ENCODE measurements around the gene KAZN.
"Not testable (repeated sequence)": the region's sequence is repeated elsewhere in the genome, so short reads cannot be mapped to it uniquely, and the experiment has no call there.

KAZN gene

DNA sequence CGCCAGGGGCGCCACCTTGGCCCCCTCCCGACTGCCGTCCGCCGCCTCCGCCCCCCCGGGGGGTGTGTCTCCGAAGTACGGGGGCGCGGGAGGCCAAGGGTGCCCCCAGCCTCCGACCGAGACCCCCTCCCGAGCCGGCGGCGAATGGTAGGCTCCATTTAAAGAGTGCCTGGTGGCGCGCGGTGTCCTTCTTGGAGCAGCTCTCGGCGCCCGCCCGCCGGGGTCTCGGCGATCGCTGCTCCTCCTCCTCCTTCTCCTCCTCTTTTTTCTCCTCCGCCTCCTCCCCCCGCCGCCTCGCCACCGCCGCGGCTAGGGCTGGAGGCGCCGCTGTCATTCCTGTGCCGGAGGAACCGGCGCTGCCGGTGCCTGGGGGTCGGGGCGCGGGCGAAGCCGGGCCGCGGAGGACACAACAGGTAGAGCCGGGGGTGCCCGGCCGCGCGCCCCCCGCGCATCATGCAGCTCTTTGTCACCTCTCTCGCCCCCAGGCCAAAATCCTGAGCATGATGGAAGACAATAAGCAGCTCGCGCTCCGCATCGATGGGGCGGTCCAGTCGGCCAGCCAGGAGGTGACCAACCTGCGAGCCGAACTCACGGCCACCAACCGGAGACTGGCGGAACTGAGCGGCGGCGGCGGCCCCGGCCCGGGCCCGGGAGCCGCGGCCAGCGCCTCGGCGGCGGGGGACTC, at the start of gene KAZN:
Gene KAZN, plus strand, starts transcription at position 188 of the 685 bp plus-strand sequence.
- no peak for DNase-seq (ENCODE audit: low read depth)

- no peak for DNase-seq (ENCODE audit: low read depth)
Observed at GRCh38 chr1:14549897-14550620, 48.4 kb upstream of the KAZN start.

GRCh38 chr1:14551386-14551785, 47.1 kb upstream of the KAZN start:
- DNase-seq (ENCODE audit: low read depth) = no peak

GRCh38 chr1:14552246-14552965, 46.1 kb upstream of the KAZN start:
- DNase-seq (ENCODE audit: low read depth) = no peak

DNA sequence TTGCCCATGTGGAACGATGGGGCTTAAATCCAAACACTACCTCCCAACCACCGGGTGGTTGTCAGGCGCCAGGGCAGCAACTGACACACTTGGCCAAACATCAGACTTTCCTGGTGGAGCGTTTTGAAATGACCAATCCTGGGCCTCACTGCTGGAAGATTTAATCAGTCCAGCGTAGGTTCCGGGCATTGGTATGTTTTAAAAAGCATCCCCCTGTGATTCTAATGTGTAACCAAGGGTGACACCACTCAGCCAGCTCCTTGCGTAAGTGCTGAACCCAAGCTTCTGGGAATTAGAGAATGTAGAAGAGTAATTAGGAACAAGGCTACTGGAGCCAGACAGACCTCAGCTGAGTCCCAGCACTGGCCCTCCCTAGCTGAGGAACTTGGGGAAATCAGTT, 44.8 kb upstream of the KAZN start:
- no peak for DNase-seq (ENCODE audit: low read depth)

DNA sequence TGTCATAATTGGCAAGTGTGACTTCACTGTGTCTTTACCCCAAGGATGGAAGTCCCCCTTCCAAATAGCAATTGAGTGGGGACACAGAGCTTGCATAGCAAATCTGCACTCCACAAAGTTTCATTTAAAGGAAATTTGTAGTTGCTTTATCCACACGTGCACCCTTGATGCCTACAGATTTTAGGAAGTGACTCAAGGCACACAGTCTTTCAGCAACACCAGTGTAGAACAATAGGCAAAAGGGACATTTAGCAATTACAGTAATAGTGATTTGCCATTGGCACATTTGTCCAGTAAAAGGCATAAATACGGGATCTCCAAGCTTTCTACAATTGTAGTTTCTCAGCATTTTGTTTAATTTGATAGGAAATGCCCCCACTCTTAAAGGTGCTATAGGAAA, 43.4 kb upstream of the KAZN start:
- DNase-seq (ENCODE audit: low read depth) = no peak

DNA sequence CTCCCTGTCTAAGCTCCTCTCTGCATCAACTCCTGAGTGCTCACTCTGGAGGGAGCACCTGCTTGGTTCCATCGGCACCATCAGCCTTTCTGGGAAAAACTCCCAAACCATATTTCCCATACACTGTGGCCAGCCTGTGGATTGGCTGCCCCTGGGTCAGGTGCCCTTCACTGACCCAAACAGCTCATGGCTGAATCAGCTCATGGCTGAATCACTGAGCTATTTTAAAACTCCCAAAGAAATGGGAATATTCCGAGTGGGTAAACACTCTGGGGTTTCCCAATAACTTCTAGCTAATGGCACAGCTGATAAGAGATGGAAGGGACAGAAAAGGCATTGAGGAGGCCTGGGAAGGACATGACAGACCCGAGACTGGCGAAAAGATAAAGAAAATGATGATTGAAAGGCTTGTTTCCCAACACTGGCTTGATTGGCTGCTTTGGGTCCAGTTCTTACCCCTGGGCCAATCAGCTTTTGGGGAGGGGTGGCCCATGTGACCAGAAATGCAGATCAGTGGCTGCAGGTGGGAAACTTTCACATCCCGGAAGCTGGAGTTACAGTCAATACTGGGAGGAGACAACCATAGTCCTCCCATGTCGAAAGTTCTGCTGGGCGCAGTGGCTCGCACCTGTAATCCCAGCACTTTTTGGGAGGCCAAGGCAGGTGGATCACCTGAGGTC, 37.3 kb upstream of the KAZN start:
- no peak for DNase-seq (ENCODE audit: low read depth)

- no peak for DNase-seq (ENCODE audit: low read depth)
Observed at GRCh38 chr1:14565090-14565489, 33.4 kb upstream of the KAZN start.

GRCh38 chr1:14567056-14567455, 31.4 kb upstream of the KAZN start:
- no peak for DNase-seq (ENCODE audit: low read depth)

DNA sequence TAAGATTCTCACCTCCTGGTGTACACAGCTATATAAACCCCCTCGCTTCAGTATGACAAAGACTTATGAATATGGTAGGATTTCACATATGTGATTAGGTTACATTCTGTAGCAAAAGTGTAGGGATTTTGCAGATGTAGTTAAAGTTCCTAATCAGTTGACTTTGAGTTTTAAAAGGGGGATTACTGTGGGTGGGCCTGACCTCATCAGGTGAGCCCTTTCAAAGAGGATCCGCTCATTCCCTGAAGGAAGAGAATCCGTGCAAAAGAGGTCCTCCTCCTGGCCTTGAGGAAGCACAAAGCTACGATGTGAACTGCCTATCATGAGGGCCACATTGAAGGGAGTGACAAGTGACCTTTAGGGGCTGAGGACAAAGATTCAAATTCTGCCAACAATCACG, 30.6 kb upstream of the KAZN start:
- DNase-seq (ENCODE audit: low read depth) = no peak

GRCh38 chr1:14568716-14569355, 29.6 kb upstream of the KAZN start:
- no peak for DNase-seq (ENCODE audit: low read depth)

DNA sequence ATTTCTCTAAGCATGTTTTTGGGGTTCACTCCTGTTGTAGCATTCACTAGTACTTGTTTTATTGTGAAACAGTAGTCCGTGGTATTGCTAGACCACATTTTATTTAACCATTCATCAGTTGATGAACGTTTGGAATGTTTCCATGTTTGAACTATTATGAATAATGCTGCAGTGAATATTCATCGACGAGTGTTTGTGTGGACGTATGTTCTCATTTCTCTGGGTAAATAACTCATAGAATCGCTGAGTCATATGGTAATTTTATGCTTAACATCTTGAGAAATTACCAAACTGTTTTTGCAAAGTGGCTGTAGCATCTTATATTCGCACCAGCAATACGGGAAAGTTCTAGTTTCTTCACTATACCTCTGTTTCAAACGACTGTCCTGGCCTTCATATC, 28.0 kb upstream of the KAZN start:
- DNase-seq (ENCODE audit: low read depth) = no peak

DNA sequence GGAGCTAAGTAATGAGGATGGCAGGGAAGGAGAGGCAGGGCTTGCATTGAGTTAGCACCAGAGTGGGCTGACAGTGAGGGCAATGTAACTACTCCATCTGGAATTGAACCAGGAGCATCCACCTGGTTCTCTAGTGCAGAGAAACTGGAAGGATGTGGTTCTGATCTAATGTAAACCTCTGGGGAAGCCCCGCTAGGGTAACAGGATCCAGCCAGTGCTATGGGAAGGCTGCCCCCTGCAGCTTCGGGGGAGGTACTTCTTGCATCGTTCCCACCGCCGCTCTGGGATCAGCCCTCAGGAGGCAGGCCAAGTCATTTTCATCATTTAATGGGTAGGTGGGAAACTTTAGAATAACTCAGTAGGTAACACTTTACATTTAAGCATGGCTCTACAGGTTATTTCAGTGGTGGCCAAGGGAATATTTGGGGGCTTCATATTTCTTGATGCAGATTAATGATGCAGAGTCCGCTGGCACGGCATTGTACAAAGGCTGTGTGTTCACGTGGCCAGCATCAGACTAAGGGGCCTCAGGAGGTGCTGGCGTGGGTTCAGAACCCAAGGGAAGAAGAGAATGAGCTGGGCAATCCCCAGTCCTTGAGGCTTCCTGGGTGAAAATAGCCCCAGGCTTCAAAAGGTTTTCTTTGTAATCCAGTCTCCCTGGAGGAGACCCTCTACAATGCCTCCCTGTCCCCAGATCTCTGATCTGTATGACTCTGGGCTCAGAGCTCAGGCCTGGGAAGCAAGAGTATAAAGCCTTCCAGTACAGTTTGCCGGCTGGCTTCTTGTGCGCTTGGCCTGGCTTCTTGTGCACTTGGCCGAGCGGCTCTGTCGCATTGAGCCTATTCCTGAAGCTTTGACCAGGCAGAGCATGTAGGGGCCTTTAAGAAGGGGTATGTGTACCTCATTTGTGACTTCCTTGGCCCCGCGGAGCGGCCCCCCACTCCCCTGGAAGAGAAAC, 26.4 kb upstream of the KAZN start:
- no peak for DNase-seq (ENCODE audit: low read depth)

- no peak for DNase-seq (ENCODE audit: low read depth)
Observed at GRCh38 chr1:14572861-14573260, 25.6 kb upstream of the KAZN start.

- DNase-seq (ENCODE audit: low read depth) = no peak
Observed at GRCh38 chr1:14576155-14576554, 22.3 kb upstream of the KAZN start.

GRCh38 chr1:14577261-14577660, 21.2 kb upstream of the KAZN start:
- no peak for DNase-seq (ENCODE audit: low read depth)

DNA sequence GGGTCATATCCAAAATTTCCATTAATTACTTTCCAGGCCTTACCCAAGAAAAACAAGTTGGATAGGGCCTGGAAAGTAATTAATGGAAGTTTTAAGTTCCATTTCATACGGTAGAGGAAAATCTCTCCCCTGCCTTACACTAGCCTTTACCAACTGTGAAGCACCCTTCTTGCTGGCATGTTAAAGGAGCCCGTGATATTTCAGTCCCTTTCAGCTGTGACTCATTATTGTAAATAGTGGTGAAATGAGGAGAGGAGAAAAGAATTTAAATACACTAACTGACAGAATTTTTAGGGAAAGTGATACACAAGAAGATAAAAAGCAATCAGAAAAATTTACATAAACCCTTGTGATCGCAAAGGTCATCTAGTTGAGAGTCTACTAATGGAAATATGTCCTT, 20.3 kb upstream of the KAZN start:
- no peak for DNase-seq (ENCODE audit: low read depth)

GRCh38 chr1:14580295-14580694, 18.2 kb upstream of the KAZN start:
- not testable (repeated sequence) for DNase-seq (ENCODE audit: low read depth)

- no peak for DNase-seq (ENCODE audit: low read depth)
Observed at GRCh38 chr1:14580986-14581385, 17.5 kb upstream of the KAZN start.

DNA sequence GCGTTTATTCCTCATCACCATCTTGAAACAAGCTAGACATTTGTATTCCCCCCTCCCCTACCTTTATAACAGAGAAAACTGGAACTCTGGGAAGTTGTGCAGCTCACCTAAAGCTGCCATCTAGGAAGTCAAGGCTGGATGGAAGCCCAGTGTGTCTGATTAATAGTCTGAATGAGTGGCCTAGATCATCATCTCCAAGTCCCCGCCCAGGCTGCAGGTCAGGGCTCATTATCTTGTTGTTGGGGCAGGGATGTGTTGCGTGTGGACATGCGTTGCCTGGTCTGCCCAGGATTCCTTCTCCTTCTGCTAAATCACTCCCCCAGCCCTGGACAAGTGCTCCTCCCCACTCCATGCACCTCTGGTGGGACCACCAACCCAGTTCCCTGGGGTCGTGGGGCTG, 14.7 kb upstream of the KAZN start:
- DNase-seq (ENCODE audit: low read depth) = no peak

DNA sequence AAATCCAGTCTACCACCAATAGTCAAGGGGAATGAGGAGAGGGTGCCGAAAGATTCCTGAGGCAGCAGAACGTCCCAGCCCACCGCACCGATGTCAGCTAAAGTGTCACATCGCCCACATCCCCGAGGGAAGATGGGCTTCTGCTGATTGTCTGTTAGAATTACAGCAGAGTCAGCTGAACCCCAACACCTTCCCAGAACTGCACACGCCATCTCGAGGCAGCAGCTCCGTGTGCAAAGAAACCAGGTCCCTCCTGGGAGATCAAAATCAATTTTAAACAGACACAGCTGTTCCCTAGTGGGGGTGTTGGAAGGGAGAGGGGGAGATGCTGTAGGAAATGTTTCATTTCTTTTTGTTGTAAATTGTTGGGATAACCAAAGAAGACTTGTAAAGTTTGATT, 12.8 kb upstream of the KAZN start:
- DNase-seq (ENCODE audit: low read depth) = no peak
